HepG2 (cell line): ENCODE results near the gene NCKAP5L. TPM values are rescaled to one million over a fixed set of nuclear protein-coding genes. Genes with fewer than 3 reads are reported as not detected.
A peak's percentile ranks its signal among the peaks of the same experiment; 100 is the strongest.

ENCODE experiments used
- ELF4 ChIP-seq: sonication (generic); formaldehyde crosslinking; IDR thresholded peaks from 2 replicates; pipeline ENCODE4 v1.5.0; 2020; ENCODE audit warnings: missing genetic modification reagents, mild to moderate bottlenecking, moderate library complexity, borderline replicate concordance
- GPN1 ChIP-seq: sonication (generic); formaldehyde crosslinking; IDR thresholded peaks from 2 replicates; pipeline ENCODE4 v1.5.1; 2020; ENCODE audit warnings: missing genetic modification reagents, borderline replicate concordance
- HCFC1 ChIP-seq: fragments of 150-350 bp; IDR thresholded peaks from 2 replicates; pipeline ENCODE4 v1.6.1; 2014; ENCODE audit warnings: low read depth, low read length
- HMG20B ChIP-seq: conservative IDR thresholded peaks from 2 replicates; pipeline ENCODE4 v1.6.1; 2016; ENCODE audit warnings: missing genetic modification reagents, missing compliant biosample characterization
- HNRNPH1 ChIP-seq: fragments of 200-400 bp; formaldehyde crosslinking; optimal IDR thresholded peaks from 2 replicates; pipeline ENCODE3; 2017; ENCODE audit warnings: mild to moderate bottlenecking, low read depth, low read length
- MBD4 ChIP-seq: IDR thresholded peaks from 2 replicates; pipeline ENCODE4 v1.6.1; 2012; ENCODE audit warnings: low read length, inconsistent platforms, borderline replicate concordance
- NKX3-1 ChIP-seq: sonication (generic); formaldehyde crosslinking; IDR thresholded peaks from 2 replicates; pipeline ENCODE4 v1.5.0; 2020; ENCODE audit warnings: missing genetic modification reagents
- POLR2G ChIP-seq: fragments of 200-400 bp; formaldehyde crosslinking; IDR thresholded peaks from 2 replicates; pipeline ENCODE4 v1.6.1; 2018; ENCODE audit warnings: mild to moderate bottlenecking, low read depth, low read length, moderate library complexity
- PRMT3 ChIP-seq: sonication (generic); formaldehyde crosslinking; IDR thresholded peaks from 2 replicates; pipeline ENCODE4 v1.8.1; 2022; ENCODE audit warnings: low read depth, mild to moderate bottlenecking, moderate library complexity, missing genetic modification reagents, borderline replicate concordance
- SALL2 ChIP-seq: sonication (generic); formaldehyde crosslinking; IDR thresholded peaks from 2 replicates; pipeline ENCODE4 v1.8.1; 2023; ENCODE audit warnings: mild to moderate bottlenecking, missing genetic modification reagents, inconsistent platforms
- TBX3 ChIP-seq: fragments of 450-650 bp; IDR thresholded peaks from 2 replicates; pipeline ENCODE4 v1.6.1; 2017; ENCODE audit warnings: antibody characterized with exemption, mild to moderate bottlenecking, inconsistent platforms, borderline replicate concordance
- YEATS2 ChIP-seq: sonication (generic); formaldehyde crosslinking; IDR thresholded peaks from 2 replicates; pipeline ENCODE4 v1.4.0; 2020; ENCODE audit warnings: missing genetic modification reagents, borderline replicate concordance
- ZNF12 ChIP-seq: sonication (generic); formaldehyde crosslinking; IDR thresholded peaks from 2 replicates; pipeline ENCODE4 v1.5.0; 2020; ENCODE audit warnings: missing genetic modification reagents
- polyA plus RNA-seq, 8 experiments: library from polyadenylated mRNA; depleted of rRNA in 3 of 8; stranded (reverse) in 7 of 8; unstranded in 1 of 8; fragments of >200 nt; fragmentation: Illumina TruSeq in 4 of 8; extraction: Trizol in 4 of 8; gene quantifications; 2 replicates each; pipeline versions ENCODE4 v1.2.1 to v1.2.3, GENCODE V29; 2011 to 2016; ENCODE audit warnings: low read depth in 4 of 8, missing spikeins in 1 of 8, mixed read lengths in 1 of 8; ENCODE audit not compliant: insufficient read depth in 1 of 8
- total RNA-seq, 5 experiments: library from RNA; depleted of rRNA; stranded (reverse); fragments of >200 nt; fragmentation: Illumina TruSeq; extraction: Trizol; gene quantifications; 2 replicates each; pipeline ENCODE4 v1.2.3, GENCODE V29; 2016; ENCODE audit warnings: low read depth in 1 of 5
- TF ChIP-seq, protein P1 (sequence below): sonication (generic); formaldehyde crosslinking; IDR thresholded peaks from 2 replicates; pipeline ENCODE4 v1.4.0; 2020; ENCODE audit warnings: mild to moderate bottlenecking, missing genetic modification reagents
- TF ChIP-seq, protein P2 (sequence below), 2 experiments: IDR thresholded peaks; 2 replicates each; pipeline ENCODE4 v1.6.1; 2011 to 2012; ENCODE audit warnings: low read length in 2 of 2, borderline replicate concordance in 1 of 2, low read depth in 1 of 2, mild to moderate bottlenecking in 1 of 2, moderate library complexity in 1 of 2
- TF ChIP-seq, protein P3 (sequence below): IDR thresholded peaks from 2 replicates; pipeline ENCODE4 v1.6.1; 2016; ENCODE audit warnings: missing compliant biosample characterization, missing genetic modification reagents, borderline replicate concordance

NCKAP5L gene
- total and polyA plus RNA-seq, 2 of the 13 experiments (the other 11 are each of a cell fraction or from before 2014, with no cell fraction given), result 4.1 to 9.0 TPM

DNA sequence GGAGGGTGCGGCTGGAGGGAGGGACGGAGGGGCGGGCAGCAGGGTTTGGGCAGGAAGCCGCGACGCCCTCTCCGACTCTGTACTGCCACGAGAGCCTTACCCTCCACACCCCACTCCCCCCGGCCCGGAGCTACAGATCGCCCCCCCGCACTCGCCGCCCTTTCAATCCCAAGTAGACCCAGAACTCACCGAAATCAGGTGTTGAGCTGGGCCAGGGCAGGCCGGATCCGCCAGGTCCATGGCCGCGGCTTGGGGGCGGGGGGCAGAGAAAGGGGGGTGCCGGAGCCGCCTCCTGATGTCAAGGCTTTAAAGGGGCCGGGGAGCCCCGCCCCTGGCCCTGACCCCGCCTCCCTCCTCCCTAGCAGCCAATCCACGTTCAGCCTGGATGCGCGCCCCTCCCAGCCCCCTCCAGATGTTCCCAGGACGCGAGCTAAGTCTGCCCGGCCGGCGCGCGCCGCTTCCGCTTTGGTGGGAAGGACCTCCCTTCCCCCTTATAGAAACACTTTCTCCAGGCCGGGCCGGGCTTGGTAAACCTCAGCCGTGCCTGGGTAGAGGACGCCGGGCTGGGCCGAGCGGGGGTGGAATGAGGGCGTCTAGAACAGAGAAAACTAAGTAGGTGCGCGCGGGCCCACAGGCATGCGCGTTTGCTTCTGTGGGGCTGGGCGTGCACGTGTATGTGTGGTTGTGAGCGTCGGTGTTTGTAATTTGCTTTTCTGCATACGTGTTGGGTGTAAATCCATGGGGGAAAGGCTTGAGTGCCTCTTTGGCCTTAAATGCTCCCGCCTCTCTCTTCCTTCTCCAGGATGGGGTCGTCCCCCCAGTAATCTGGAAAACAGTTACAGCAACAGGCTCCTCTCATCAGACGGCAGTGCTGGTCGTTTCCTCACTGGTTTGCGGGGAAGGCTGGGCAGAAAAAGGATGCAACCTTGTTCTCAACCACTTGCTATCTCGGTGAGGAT, at the start of gene NCKAP5L (continued):
- TF ChIP-seq GPN1 (CRISPR knock-in tag) (no peak), SALL2 (CRISPR knock-in tag) (no peak), YEATS2 (no peak), NKX3-1 (CRISPR knock-in tag) (no peak; the same call in 1 of the 2 replicates), PRMT3 (CRISPR knock-in tag) (no peak), HMG20B (CRISPR knock-in tag) (no peak), POLR2G (peak; percentile 70), TBX3 (no peak), ZNF12 (no peak), HCFC1 (no peak), MBD4 (no peak), HNRNPH1 (no peak), ELF4 (peak; percentile 61; the same call in 1 of the 2 replicates)
- TF ChIP-seq, protein P1, sequence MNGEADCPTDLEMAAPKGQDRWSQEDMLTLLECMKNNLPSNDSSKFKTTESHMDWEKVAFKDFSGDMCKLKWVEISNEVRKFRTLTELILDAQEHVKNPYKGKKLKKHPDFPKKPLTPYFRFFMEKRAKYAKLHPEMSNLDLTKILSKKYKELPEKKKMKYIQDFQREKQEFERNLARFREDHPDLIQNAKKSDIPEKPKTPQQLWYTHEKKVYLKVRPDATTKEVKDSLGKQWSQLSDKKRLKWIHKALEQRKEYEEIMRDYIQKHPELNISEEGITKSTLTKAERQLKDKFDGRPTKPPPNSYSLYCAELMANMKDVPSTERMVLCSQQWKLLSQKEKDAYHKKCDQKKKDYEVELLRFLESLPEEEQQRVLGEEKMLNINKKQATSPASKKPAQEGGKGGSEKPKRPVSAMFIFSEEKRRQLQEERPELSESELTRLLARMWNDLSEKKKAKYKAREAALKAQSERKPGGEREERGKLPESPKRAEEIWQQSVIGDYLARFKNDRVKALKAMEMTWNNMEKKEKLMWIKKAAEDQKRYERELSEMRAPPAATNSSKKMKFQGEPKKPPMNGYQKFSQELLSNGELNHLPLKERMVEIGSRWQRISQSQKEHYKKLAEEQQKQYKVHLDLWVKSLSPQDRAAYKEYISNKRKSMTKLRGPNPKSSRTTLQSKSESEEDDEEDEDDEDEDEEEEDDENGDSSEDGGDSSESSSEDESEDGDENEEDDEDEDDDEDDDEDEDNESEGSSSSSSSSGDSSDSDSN, result peak; percentile 73
- TF ChIP-seq, protein P2, sequence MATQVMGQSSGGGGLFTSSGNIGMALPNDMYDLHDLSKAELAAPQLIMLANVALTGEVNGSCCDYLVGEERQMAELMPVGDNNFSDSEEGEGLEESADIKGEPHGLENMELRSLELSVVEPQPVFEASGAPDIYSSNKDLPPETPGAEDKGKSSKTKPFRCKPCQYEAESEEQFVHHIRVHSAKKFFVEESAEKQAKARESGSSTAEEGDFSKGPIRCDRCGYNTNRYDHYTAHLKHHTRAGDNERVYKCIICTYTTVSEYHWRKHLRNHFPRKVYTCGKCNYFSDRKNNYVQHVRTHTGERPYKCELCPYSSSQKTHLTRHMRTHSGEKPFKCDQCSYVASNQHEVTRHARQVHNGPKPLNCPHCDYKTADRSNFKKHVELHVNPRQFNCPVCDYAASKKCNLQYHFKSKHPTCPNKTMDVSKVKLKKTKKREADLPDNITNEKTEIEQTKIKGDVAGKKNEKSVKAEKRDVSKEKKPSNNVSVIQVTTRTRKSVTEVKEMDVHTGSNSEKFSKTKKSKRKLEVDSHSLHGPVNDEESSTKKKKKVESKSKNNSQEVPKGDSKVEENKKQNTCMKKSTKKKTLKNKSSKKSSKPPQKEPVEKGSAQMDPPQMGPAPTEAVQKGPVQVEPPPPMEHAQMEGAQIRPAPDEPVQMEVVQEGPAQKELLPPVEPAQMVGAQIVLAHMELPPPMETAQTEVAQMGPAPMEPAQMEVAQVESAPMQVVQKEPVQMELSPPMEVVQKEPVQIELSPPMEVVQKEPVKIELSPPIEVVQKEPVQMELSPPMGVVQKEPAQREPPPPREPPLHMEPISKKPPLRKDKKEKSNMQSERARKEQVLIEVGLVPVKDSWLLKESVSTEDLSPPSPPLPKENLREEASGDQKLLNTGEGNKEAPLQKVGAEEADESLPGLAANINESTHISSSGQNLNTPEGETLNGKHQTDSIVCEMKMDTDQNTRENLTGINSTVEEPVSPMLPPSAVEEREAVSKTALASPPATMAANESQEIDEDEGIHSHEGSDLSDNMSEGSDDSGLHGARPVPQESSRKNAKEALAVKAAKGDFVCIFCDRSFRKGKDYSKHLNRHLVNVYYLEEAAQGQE (IDR thresholded peaks at IDR 0.05; ENCODE audit: borderline replicate concordance in 1 of 2, low read depth in 1 of 2, low read length in 2 of 2), result no peak; a peak in 1 of 4 replicates
- TF ChIP-seq, protein P3, sequence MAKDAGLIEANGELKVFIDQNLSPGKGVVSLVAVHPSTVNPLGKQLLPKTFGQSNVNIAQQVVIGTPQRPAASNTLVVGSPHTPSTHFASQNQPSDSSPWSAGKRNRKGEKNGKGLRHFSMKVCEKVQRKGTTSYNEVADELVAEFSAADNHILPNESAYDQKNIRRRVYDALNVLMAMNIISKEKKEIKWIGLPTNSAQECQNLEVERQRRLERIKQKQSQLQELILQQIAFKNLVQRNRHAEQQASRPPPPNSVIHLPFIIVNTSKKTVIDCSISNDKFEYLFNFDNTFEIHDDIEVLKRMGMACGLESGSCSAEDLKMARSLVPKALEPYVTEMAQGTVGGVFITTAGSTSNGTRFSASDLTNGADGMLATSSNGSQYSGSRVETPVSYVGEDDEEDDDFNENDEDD (CRISPR knock-in tag), result peak; percentile 31; the same call in 1 of the 2 replicates
